ACC112 (cell line): ENCODE results near the gene CIROP.

Experiments used
- H2AFZ ChIP-seq: fragments of 200-600 bp; sonication (generic); one replicate; pipeline ENCODE4 v1.6.0; 2017; ENCODE audit warnings: antibody characterized with exemption, low read length; ENCODE audit not compliant: unreplicated experiment
- H3K27ac ChIP-seq: fragments of 200-600 bp; sonication (generic); 2 replicates; pipeline ENCODE4 v1.5.1; 2014; ENCODE audit warnings: low read depth, mild to moderate bottlenecking, antibody characterized with exemption, low read length, moderate library complexity
- H3K27me3 ChIP-seq: fragments of 200-600 bp; sonication (generic); 2 replicates; pipeline ENCODE4 v1.6.1; 2014; ENCODE audit warnings: mild to moderate bottlenecking, antibody characterized with exemption, low read length, moderate library complexity, mixed read lengths; ENCODE audit not compliant: insufficient read depth
- H3K36me3 ChIP-seq: fragments of 200-600 bp; sonication (generic); 2 replicates; pipeline ENCODE4 v1.6.1; 2016; ENCODE audit warnings: mild to moderate bottlenecking, antibody characterized with exemption, low read length, moderate library complexity, mixed read lengths; ENCODE audit not compliant: insufficient read depth
- H3K4me1 ChIP-seq: fragments of 200-600 bp; sonication (generic); one replicate; pipeline ENCODE4 v1.6.1; 2016; ENCODE audit warnings: low read length, mixed read lengths; ENCODE audit not compliant: insufficient read depth, unreplicated experiment, control insufficient read depth
- H3K4me3 ChIP-seq: fragments of 200-600 bp; sonication (generic); 2 replicates; pipeline ENCODE4 v1.5.1; 2014; ENCODE audit warnings: mild to moderate bottlenecking, low read depth, low read length
- H3K79me2 ChIP-seq: fragments of 200-600 bp; sonication (generic); one replicate; pipeline ENCODE4 v1.6.0; 2016; ENCODE audit warnings: low read length; ENCODE audit not compliant: control insufficient read depth, unreplicated experiment, insufficient read depth

CIROP gene

DNA sequence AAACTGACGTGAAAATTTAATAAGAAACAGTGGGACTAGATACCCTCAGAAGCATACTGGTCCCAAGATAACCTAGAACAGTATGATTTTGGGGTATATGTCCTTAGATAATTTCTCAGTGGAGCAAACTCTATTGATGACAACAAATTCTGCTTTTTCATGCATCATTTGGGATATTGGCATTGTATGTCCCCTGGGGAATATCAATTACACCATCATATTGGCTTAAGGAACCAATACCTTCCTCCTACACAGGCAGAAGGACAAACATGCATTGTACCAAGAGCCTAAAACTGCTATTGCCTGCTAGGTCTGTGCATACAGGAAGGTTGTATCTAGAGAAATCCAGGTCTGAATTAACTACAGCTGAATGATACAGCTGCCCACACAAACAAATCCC, 29.9 kb downstream of the CIROP start:
- H3K79me2 ChIP-seq = peaks cover 33% of the 10 kb centered on the region
- no peak overlapping the region for H2AFZ ChIP-seq
- H3K4me3 ChIP-seq = no peak overlapping the region
- H3K27me3 ChIP-seq = no peaks in the 10 kb centered on the region
- H3K4me1 ChIP-seq = peaks cover 47% of the 10 kb centered on the region
- H3K27ac ChIP-seq = no peak overlapping the region
- peaks cover 34% of the 10 kb centered on the region for H3K36me3 ChIP-seq

DNA sequence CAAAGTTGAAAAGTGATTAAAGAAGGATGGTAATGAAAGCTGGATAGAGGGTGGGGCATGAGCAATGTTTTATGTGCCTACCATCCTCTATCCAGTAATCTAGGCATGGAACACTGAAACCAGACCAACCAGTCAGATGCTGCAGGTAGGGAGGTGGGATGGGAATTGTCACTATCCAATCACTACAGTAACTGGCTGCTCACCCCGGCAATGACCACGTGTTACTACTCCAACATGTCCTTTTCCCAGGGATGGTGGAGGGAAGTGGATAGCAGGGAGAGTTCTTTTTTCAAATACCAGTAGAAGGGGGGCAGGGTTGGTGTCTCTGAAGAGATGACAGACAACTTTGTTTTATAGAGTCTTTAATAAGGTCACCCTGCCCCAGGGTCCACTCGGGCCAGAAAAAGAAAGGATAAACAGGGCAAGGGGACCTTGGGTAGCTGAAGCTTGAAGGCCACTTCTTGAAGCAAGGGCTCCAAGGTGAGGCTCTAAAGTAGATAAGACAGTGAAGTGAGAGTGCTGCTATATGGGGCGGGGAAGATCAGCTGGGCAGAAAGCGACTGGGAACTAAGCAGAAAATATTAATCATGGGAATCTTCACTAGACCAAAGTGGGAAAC, 32.8 kb downstream of the CIROP start:
- H3K36me3 ChIP-seq = peaks cover 39% of the 10 kb centered on the region
- H3K79me2 ChIP-seq = peaks cover 58% of the 10 kb centered on the region
- peaks cover 41% of the 10 kb centered on the region for H3K4me1 ChIP-seq

DNA sequence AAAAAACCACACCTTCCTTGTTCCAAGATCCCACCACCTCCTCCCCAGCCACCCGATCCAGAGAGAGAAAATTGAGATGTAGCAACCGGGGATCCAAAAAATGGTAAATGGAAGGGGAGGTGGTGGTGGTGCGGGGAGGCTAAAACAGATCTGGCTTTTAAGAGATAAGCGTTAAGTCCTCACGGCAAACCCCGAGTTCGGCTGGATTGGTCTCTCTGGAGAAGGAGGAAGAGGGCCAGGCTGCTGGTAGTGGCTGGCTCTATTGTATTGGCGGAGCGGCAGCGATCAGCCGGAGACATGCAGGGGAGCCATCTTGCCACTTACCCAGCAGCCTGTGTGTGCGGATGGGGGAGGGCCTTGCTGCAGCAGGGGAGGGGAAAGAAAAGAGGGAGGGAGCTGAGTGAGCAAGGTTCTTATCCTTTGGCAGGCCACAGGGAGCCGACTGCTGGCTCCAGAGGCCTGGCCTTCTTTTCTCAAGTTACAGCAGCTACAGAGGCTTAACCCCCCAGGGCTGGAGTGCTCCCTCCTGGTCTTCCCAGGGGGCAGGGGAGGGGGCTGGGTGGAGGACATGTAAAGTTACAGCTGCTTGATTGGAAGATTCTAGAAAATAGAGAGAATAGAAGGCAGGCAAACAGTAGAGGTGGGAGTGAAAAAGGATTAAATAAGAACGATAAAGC, 33.4 kb downstream of the CIROP start:
- Histone ChIP-seq H3K4me3 (peak overlapping the region; percentile 92), H3K4me1 (peaks cover 37% of the 10 kb centered on the region), H2AFZ (no peak overlapping the region), H3K27me3 (no peaks in the 10 kb centered on the region), H3K36me3 (peaks cover 36% of the 10 kb centered on the region), H3K79me2 (peaks cover 59% of the 10 kb centered on the region), H3K27ac (peak overlapping the region; percentile 71)

More for the DNA sequence above, 32.8 kb downstream of the CIROP start:
- Histone ChIP-seq H3K4me3 (peak overlapping the region; percentile 92), H3K27me3 (no peaks in the 10 kb centered on the region), H3K27ac (peak overlapping the region; percentile 71), H2AFZ (no peak overlapping the region)

DNA sequence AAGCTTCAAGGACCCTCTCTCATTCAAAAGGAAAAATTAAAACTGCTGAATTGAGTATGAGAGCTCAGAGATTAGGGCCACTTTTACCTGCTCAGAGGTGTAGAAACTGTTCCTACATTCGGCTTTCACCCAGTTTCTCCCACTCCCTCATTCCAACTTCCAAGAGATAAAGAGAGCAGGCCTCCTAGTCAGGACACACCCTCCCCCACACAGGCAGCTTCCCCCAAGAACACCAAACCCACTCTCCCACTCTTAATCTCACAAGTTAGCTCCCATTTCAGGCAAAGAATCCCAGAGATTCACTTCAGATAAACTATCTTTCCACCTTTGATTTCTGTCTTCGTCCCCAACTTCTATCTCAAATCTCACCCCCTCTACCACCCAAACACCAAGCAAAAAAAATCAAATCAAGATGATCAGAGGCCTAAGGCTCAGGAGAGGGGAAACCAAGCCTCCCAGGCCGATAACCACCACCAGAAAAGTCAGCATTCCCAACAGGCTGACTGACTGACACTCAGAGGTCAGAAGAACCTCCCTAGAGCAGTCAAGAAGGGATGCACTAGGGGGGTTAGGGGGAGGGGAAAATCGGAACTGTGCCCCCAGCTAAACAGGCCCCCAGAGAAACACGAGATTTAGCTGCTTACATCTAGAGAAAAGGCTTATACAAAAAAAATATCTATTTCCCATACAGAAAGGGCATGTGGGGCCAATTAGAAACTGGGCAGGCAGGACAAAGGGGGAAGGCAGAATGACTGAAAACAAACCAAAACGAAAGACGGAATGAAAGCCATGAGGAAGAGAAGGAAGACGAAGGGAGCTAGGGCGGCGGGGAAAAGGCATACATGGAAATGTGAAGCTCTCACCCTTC, 34.3 kb downstream of the CIROP start:
- Histone ChIP-seq H3K4me3 (peak overlapping the region; percentile 92), H3K27ac (peak overlapping the region; percentile 71), H3K36me3 (peaks cover 39% of the 10 kb centered on the region), H3K27me3 (no peaks in the 10 kb centered on the region), H3K4me1 (peaks cover 37% of the 10 kb centered on the region), H2AFZ (no peak overlapping the region), H3K79me2 (peaks cover 59% of the 10 kb centered on the region)

DNA sequence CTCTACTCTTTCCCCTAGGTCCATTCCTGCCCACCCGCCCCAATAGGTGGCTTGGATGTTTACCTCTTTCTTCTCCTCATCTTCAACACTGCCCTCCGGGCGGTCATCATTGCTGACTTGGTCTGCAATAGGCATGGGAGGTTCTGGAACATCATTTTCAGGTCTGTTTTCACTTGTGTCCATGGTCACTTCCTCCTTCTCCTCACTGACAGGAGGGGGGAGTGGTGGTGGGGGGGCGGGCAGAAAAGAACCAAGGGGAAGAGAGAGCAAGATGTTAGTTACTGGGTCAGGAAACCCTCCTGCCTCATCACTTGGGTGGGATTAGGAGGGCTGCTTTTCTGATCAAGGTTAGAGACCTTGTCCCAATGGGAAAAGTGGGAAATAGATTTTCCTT, 35.4 kb downstream of the CIROP start:
- peaks cover 52% of the 10 kb centered on the region for H3K79me2 ChIP-seq
- peak overlapping the region; percentile 48 for H3K27ac ChIP-seq
- H3K27me3 ChIP-seq = no peaks in the 10 kb centered on the region
- peak overlapping the region; percentile 30 for H3K4me3 ChIP-seq
- H3K4me1 ChIP-seq = peaks cover 37% of the 10 kb centered on the region
- H2AFZ ChIP-seq = no peak overlapping the region
- H3K36me3 ChIP-seq = peaks cover 41% of the 10 kb centered on the region

DNA sequence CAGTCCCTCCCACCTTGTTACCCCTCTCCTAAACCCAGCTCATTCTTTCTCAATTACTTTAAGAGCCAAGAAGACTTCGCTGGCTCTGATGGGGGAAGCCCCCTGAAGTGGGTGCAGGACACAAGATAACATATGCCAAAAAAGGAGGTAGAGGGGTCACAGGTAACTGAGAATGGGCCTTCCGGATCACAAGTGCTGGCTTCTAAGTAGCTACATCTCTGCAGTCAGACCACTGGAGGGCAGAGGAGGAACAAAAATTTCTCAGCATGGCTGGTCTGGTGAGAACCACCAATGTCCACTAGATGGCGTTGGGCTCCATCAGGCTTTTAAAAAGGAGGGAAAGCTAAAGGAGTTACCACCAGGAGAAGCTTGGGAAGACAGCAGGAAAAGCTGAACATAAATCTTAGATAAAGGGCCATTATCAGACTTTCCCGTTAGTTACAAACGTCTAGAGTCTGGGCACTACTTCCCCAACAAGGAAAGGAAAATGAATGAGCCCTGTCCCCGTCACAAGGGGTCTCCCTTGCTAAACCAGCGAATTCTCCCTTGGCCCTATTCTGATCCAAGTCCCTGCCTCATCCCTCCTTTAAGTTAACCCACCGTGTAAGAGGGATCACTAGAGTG, 35.9 kb downstream of the CIROP start:
- peak overlapping the region; percentile 48 for H3K27ac ChIP-seq
- H3K4me1 ChIP-seq = peaks cover 37% of the 10 kb centered on the region
- no peaks in the 10 kb centered on the region for H3K27me3 ChIP-seq
- peak overlapping the region; percentile 30 for H3K4me3 ChIP-seq
- peaks cover 44% of the 10 kb centered on the region for H3K36me3 ChIP-seq
- H2AFZ ChIP-seq = no peak overlapping the region
- H3K79me2 ChIP-seq = peaks cover 52% of the 10 kb centered on the region

DNA sequence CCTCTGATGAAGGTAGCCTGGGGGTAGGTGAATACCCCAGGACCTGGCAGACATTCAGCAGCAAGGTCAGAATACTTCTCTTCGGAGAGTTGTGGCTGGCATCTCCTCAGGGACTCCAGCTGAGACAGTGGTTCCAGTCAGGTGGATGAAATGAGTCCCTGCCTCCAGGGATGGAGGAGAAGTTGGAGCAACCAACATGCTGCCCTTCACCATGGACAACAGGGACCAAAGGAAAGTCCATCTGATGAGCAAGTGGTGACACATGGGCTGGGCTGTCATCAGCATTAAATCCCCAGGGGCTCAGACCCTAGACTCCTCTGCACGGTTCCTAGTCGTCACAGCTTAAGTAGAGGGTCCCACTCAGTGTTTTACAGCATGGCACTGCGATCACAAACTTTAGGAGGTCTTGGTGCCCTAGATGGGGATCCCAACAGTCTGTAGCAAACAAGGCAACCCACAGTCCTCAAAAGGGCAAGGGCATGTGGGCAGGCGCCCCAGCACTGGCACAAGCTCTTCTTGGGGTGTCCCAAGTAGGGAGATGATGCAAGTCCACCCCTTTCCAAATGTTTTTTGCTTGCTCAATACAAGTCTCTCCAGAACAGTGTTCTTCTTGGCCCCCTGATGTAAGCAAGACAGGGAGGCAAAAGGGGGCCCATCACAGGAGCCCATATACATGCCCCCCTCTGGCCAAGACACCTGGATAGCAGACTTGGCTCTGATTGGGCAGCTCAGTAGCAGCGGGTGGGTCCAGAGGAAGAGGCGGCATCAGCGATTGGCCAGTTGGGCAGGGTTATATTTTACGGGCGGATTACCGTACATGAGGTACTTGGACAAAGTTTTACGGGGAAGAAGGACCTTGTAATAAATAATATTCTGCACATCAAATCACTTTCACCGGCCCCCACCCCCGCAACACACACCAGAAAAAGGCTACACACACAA, 36.7 kb downstream of the CIROP start:
- Histone ChIP-seq H3K36me3 (peaks cover 51% of the 10 kb centered on the region), H3K4me1 (peaks cover 37% of the 10 kb centered on the region), H3K79me2 (peaks cover 52% of the 10 kb centered on the region), H3K27me3 (no peaks in the 10 kb centered on the region), H3K4me3 (peak overlapping the region; percentile 22; the same call in 1 of the 2 replicates), H2AFZ (no peak overlapping the region), H3K27ac (no peak overlapping the region)

DNA sequence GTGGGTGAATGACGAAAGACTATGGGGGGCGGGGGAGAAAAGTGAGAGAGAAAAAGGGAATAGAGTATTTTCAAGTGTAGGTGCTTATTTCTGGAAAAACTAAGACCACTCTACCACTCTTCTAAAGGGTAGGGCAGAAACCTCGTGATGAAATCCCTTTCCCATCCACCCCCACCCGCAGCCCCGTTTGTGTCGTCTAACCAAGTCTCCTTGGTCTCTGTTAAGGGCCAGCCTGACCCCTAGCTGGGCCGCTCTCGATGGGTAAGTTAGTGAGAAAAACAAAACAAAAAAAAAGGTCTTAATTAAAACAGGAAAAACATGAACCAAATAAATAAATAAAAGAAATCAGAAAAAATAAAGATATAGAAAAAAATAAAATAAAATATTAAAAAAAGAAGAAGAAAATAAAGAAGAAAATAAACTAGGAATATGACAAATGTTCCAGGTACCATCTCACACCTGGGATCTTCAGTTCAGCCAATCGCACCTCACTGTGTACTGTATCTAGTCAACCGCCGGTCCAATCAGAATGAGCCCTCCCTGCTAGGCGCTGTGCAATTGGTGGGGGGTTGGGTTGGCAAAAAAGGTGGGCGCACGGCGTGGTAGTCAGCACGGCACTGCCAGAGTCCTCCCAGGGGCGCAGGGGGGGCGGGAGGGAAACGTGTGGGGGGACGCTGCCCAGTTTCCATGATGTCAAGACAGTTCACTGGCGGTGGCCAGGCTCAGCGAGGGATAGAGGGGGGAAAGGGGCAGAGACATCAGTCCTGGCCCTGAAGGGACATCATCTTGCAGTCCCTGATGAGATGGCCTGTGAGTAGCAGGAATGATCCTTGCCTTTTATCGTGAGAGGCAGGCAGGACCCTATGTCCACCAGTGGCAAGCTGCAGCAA, 37.7 kb downstream of the CIROP start:
- Histone ChIP-seq H2AFZ (no peak overlapping the region), H3K4me3 (no peak overlapping the region), H3K79me2 (peaks cover 52% of the 10 kb centered on the region), H3K27ac (no peak overlapping the region), H3K4me1 (peaks cover 39% of the 10 kb centered on the region), H3K27me3 (no peaks in the 10 kb centered on the region), H3K36me3 (peaks cover 51% of the 10 kb centered on the region)

DNA sequence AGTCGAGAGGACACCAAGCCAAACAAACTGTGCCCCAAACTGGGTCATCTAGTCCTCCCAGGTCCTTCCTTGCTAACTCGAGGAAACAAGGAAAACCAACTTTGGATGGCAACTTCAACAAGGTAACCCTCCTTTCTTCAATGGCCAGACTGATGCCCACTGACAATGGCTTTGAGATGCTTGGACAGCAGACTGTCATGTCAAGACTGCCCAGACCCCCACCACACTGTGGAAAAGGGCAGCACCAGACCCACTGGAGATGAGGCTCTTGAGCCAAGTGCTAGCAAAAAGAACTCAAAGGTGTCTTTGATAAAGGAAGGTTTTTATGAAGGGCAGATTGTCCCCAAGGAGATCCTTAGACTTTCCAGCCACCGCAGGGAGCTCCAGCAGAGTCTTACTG, 38.4 kb downstream of the CIROP start:
- no peak overlapping the region for H3K4me3 ChIP-seq
- H3K79me2 ChIP-seq = peaks cover 52% of the 10 kb centered on the region
- peaks cover 33% of the 10 kb centered on the region for H3K4me1 ChIP-seq
- H2AFZ ChIP-seq = no peak overlapping the region
- H3K27ac ChIP-seq = no peak overlapping the region
- peaks cover 49% of the 10 kb centered on the region for H3K36me3 ChIP-seq
- H3K27me3 ChIP-seq = no peaks in the 10 kb centered on the region
